GM21717 (cell line): ENCODE measurements around the gene ARL6IP5.
A peak's percentile ranks its signal among the peaks of the same experiment; 100 is the strongest.

Source experiments
- ATAC-seq: cut with Tn5 transposase; IDR thresholded peaks from one replicate; pipeline ENCODE4 v1.9.1; 2021; ENCODE audit warnings: mild to moderate bottlenecking, moderate library complexity; ENCODE audit not compliant: unreplicated experiment

The ARL6IP5 gene, protein sequence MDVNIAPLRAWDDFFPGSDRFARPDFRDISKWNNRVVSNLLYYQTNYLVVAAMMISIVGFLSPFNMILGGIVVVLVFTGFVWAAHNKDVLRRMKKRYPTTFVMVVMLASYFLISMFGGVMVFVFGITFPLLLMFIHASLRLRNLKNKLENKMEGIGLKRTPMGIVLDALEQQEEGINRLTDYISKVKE

DNA sequence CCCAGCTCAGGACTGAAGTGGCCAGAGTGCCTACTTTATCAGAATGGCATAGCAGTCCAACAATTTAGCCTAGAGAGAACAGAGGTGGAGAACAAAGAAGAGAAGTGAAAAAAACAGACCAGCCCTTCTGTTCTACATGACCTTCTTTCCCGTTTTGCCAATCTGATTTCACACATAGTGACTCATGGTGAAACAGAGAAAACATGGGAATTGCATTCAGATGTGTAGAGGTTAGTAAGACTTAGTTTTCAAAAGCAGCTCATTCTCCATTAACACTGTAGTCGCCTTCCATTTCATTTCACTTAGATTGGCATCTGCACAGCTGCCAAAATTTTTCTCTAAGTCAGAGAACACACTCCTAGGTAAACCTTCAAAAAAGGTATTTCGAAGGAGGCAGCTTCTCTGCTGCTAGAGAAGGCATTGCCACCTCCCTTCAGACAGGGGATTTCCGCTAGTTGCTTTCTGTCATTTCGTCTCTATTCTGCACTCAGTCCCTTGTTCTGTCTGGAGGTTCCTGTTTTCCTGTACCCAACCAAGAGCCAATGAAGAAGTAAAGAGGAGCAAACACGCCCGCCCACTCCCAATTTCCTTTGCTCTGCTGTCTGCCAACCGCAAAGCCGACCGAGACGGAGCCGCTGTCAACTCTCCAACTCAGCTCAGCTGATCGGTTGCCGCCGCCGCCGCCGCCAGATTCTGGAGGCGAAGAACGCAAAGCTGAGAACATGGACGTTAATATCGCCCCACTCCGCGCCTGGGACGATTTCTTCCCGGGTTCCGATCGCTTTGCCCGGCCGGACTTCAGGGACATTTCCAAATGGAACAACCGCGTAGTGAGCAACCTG, at the start of gene ARL6IP5:
TSS of gene ARL6IP5 (plus strand) at position 612 of the 842 bp plus-strand sequence. CDS start at position 723, 111 bp downstream.
- ATAC-seq: peak; percentile 52

GRCh38 chr3:69044608-69045007, 40.1 kb upstream of the ARL6IP5 start:
- no peak for ATAC-seq

- ATAC-seq: no peak
Observed at GRCh38 chr3:69048990-69049389, 35.7 kb upstream of the ARL6IP5 start.

DNA sequence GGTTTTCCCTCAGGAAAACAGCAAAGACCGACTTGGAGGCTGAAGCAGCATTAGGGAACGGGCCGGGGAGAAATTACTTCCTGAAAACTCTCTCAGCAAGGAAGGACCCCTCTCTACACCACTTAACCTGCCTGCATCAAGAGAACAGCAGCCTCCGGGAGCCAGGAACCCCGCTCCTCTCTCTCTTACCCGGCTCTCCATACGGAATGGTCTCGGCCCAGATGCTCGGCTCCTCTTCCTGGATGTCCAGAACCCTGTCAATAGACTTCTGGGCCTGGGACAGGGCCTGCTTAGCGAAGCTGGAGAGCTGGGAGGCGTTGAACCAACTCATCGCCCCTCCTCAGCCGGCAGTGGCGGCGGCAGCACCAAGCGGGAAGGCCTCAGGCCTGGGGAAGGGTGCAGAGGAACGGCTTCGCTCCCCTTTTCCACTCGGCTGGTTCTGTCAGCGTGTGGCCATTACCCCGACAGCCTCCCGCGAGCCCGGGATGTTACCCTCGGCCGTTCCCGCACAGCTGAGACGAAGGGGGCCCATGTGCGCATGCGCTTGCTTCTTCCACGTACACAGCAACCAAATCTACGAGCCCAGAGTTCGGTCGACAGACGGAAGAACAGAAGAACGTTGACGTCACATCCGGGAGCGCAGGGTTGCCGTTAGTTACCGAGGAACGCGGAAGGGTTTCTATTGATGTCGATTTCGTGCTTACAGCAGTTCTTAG, 32.8 kb upstream of the ARL6IP5 start, which contains the start of gene TMF1:
TSS of gene TMF1 (minus strand) at position 578 of the 716 bp plus-strand sequence. CDS start at position 331, 247 bp downstream.
- peak; percentile 96 for ATAC-seq

- peak; percentile 6 for ATAC-seq
Observed at GRCh38 chr3:69052472-69052898, 32.3 kb upstream of the ARL6IP5 start.

DNA sequence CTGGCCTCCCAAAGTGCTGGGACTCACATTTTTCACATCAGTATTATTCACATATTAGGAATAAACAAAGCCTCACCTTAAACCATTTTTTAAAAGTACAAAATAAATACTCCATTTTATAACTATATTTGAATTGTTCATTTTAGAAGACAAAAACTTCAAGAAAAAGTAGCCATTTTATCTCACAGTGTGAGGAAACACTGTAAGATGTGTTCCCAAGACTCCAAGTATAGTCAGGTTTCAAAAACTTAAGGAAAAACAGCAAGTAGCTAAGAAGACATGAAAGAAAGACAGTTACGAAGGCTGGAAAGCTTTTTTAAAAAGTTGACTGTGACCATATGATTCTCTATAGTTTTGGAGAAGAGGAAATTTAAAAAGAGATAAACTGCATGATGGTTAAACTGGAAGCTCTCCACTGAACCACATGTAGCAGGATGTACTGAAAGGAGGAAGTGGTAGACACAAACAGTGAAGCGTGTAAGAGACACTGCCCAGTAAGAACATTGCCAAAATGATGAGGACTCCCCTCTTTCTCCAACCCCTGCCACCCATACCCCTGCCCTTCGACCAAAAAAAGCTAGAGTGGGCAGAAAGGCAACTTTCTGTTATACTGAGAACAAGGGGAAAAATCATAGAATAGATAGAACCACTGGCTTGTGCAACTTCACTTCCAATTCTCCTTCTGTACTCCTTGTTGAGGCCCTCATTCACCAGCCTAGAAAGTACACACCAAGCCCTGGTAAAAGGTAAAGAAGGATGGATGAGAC, 26.4 kb upstream of the ARL6IP5 start:
- ATAC-seq: peak; percentile 94

DNA sequence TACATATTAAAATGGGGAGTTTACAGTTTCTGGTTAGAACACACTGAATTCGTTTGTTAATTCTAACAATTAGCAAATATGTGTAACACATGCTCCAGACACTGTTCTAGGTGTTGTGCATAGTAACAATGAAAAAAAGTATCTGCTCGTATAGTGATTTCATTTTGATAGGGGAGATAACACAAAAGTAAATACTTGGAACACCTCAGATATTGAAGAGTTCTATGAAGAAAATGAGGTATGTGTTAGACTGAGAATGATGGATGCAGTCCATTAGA, 25.9 kb upstream of the ARL6IP5 start:
- ATAC-seq: no peak

DNA sequence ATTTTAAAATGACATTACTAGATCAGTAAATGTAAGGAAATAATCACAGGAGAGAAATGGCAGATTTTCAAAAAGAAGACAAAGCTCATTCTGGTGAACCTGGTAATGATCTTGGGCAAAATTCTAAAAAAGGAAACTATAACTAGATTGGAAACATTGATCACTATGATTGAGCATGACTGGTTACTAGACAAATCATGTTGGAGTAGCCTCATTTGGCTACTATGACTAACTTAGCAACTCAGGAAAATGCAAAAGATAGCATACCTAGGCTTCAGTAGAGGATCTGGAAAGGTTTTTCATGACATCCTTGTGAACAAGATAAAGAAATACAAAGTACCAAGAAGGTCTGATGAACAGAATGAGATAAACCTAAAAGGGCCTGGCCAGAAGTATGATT, 25.0 kb upstream of the ARL6IP5 start:
- ATAC-seq: no peak

GRCh38 chr3:69063636-69064035, 21.1 kb upstream of the ARL6IP5 start:
- no peak for ATAC-seq

DNA sequence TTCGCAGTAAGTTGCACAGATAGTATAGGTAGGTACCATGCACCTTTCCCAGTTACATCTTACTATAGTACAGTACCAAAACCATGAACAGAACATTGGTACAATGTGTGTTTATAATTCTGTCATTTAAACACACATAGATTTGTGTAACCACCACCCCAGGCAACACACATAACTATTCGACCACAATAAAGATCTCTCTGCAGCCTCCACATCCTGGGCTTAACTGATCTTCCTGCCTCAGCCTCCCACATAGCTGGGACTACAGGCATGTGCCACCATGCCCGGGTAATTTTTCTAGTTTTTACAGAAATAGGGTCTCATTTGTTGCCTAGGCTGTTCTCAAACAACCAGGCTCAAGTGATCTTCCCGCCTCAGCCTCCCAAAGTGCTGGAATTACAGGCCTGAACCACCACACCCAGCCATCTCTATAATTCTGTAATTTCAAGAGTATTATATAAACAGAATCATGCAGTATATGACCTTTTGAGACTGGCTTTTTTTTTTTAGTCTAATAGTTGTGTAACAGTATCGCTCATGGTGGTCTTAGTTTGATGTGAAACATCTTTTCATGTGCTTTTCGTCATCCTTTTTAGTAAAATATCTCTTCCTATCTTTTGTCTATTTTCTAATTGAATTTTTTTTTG, 19.3 kb upstream of the ARL6IP5 start:
- no peak for ATAC-seq

DNA sequence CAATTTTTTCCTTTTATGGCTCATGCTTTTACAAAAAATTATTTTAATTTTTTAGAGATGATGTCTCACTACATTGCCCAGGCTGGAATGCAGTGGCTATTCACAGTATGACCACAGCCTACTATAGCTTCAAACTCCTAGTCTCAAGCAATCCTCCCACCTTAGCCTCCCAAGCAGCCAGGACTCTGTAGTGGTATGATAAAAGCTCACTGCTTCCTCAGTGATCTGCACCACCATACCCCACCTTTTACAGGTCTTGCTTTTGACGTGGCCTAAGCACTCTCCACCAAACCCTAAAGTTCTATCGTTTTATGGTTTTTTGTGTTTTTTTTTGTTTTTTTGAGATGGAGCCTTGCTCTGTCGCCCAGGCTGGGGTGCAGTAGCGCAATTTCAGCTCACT, 18.6 kb upstream of the ARL6IP5 start:
- ATAC-seq: no peak

DNA sequence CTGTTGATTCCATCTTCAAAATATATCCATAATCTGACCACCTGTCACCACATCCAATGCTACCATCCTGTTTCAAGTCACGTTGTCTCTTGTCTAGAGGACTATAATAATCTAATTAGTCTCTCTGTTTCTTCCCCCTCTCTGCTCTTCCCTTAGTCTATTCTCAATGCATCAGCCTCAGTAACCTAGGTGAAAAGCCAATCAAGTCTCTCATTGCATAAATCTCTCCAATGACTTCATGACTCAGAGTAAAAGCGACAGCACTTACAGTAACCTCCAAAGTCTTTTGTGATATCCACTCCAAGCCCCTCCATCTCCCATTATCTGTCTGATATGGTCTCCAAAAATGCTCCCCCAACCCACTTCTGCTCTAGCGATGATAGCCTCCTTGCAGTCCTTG, 11.8 kb upstream of the ARL6IP5 start:
- no peak for ATAC-seq

DNA sequence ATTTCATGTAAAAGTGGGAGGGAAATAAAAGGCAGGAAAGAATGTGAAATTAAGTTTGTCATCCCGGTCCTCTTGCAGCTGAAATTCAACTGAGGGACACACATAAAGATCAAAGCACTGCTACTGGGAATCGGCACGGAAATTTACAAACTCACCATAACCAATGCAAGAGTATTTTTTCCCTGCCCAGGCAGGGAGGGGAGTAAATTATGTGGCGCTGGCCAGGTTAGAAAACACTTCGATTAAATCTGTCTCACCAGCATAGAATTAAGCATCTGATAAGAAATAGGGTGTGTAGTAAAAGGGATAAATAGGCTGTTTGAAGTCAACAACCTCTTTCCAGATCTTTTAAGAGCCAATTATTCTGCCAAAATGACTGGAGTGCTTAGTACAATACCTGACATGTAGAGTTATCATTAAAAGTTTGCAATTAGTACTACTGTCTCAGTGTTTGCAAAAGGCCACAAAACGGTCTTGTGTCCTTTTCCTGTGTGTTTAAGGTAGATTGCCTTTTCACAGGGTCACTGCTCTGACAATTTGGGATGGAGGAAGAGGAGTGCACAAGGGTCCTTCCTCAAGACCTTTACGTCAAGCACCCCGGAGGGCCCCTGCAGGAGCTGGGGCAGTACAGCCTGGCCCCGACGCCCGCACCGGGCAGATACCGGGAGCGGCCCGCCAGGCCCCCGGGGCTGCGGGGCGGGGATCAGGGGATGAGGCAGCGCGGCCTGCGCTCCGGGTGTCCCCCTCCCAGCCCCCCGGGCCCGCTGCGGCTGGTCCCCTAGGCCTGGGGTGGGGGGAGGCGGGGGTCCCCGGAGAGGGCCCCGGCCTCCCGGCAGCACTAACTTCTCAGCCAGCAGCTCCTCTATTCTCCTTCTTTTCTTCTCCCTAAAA, 5.2 kb upstream of the ARL6IP5 start:
- peak; percentile 16 for ATAC-seq

DNA sequence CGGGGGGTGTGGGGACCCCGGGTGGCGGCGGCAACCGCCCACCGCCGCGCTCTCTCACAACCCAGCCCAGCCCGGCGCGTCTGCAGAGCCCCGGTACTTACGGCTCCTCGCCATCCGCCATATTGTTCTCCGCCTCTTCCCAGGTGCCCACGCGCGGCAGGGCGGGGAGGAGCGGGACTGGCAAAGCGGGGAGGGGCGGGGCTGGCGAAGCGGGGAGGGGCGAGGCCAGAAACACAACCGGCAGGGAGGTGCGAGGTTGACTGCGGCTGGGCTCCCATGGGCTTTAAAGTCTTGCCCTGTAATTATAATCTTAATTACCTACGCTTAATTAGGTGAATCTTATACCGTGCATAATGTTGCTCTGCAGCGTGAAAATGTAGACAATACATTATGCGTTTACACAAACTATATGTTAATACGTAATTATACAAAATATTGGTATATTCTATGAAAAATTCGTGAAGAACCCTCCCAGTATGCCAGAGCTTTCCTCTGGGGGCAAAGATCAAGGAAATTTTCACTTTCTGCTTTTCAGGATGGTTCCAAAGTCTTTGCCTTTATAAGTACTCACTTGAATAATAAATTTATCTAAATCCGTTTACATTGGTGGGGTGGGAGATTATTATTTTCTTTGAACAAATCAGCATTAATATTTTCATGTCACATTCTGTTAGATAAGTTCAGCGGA, 4.4 kb upstream of the ARL6IP5 start, which contains the start of gene UBA3:
TSS of gene UBA3 (minus strand) at position 133 of the 688 bp plus-strand sequence. CDS start at position 121, 12 bp downstream.
- peak; percentile 42 for ATAC-seq

DNA sequence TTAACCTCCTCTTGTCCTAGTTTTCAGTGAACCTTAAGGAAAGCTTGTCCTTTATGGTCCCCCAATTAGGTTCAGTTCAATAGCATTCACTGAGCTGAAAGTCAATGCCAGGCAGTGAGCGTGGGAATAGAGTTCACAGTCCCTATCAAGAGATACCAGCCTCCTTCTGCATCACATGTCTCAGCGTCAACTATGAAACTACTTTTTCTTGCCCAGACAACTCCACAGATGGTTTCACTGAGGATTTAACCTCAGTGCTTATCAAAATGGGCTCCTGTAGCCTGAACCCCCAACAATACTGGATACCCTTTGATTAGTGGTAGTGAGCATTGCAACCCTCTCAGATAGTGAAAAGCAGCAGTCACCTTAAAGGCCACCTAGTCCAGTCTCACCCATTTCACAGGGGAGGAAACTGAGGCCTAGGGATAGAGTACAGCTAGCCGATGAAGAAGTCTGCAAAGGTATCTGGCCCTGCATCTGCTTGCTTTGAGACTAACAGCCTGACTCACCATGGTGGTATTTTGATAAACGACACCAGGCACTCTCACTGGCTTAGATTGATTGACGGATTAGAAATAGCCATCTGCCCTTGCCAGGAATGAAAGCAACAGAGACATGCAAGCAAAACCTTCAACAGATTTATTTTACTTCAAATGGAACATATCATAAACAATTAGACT, 3.0 kb upstream of the ARL6IP5 start:
- ATAC-seq: no peak

DNA sequence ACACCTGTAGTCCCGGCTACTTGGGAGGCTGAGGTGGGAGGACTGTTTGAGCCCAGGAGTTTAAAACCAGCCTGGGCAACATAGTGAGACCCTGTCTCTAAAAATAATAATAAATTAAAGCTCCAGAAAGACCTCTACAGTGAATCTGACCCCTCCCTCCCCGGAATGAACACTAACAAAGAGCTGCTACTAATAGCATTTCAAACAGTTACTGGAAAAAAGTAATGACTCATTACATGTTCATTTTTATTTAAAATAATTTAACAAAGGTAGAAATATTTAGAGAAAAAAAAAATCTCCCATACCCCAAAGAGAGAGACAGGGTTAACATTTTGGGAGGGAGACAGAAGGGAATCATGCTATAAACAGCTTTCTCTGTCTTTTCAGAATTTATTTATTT, 2.4 kb upstream of the ARL6IP5 start:
- no peak for ATAC-seq

- peak; percentile 57 for ATAC-seq
Observed at GRCh38 chr3:69082805-69083204, 1.9 kb upstream of the ARL6IP5 start.

- ATAC-seq: no peak
Observed at GRCh38 chr3:69085168-69085832, 563 bp downstream of the ARL6IP5 start.
